Measurements from ENCODE around the gene KMO.

KMO gene

DNA sequence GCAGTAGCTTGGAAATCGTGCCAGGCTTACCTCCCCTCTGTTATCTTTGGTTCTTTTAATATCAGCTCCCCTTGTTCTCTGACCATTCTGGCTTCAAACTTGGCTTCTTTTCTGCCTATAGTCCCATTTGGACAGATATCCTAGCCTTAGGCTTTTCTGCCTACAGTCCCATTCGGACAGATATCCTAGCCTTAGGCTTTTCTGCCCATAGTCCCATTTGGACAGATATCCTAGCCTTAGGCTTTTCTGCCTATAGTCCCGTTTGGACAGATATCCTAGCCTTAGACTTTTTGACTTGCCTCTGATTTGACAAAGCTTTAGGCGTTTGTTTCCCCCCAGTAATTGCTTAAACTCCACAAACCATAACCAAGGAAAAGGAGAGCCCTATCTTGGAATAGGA is 82.4 kb downstream of the KMO start:
- TF ChIP-seq, protein P1, sequence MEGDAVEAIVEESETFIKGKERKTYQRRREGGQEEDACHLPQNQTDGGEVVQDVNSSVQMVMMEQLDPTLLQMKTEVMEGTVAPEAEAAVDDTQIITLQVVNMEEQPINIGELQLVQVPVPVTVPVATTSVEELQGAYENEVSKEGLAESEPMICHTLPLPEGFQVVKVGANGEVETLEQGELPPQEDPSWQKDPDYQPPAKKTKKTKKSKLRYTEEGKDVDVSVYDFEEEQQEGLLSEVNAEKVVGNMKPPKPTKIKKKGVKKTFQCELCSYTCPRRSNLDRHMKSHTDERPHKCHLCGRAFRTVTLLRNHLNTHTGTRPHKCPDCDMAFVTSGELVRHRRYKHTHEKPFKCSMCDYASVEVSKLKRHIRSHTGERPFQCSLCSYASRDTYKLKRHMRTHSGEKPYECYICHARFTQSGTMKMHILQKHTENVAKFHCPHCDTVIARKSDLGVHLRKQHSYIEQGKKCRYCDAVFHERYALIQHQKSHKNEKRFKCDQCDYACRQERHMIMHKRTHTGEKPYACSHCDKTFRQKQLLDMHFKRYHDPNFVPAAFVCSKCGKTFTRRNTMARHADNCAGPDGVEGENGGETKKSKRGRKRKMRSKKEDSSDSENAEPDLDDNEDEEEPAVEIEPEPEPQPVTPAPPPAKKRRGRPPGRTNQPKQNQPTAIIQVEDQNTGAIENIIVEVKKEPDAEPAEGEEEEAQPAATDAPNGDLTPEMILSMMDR (IDR thresholded peaks at IDR 0.05; ENCODE audit: insufficient read depth, low read length, poor library complexity, severe bottlenecking) = no peak
- no peak for TF ChIP-seq EZH2phosphoT487 (conservative IDR thresholded peaks at IDR 0.05; ENCODE audit: low read length)
- H3K4me2 ChIP-seq (ENCODE audit: low read depth, low read length, poor library complexity, severe bottlenecking) = no peak overlapping the region
- H4K20me1 ChIP-seq (ENCODE audit: low read depth, low read length) = no peaks in the 10 kb centered on the region
- H3K27ac ChIP-seq (ENCODE audit: low read depth, low read length) = no peak overlapping the region
- H3K9me2 ChIP-seq (replicated peaks; ENCODE audit: insufficient read depth, low read length) = no peaks in the 10 kb centered on the region
- H3K9ac ChIP-seq (ENCODE audit: low read length) = no peak overlapping the region
- no peaks in the 10 kb centered on the region for H3K36me3 ChIP-seq (ENCODE audit: low read length)
- no peak overlapping the region for H2AFZ ChIP-seq (ENCODE audit: low read depth, low read length, severe bottlenecking)
- no peak overlapping the region for H3K4me3 ChIP-seq (ENCODE audit: insufficient read depth, low read length, poor library complexity, severe bottlenecking)
- H3F3A ChIP-seq (ENCODE audit: insufficient read depth) = no peaks in the 10 kb centered on the region
- no peaks in the 10 kb centered on the region for H3K9me3 ChIP-seq (ENCODE audit: insufficient read depth, low read length)
- no peaks in the 10 kb centered on the region for H3K27me3 ChIP-seq (ENCODE audit: low read length)
- no peaks in the 10 kb centered on the region for H3K79me2 ChIP-seq (ENCODE audit: insufficient read depth, low read length)

DNA sequence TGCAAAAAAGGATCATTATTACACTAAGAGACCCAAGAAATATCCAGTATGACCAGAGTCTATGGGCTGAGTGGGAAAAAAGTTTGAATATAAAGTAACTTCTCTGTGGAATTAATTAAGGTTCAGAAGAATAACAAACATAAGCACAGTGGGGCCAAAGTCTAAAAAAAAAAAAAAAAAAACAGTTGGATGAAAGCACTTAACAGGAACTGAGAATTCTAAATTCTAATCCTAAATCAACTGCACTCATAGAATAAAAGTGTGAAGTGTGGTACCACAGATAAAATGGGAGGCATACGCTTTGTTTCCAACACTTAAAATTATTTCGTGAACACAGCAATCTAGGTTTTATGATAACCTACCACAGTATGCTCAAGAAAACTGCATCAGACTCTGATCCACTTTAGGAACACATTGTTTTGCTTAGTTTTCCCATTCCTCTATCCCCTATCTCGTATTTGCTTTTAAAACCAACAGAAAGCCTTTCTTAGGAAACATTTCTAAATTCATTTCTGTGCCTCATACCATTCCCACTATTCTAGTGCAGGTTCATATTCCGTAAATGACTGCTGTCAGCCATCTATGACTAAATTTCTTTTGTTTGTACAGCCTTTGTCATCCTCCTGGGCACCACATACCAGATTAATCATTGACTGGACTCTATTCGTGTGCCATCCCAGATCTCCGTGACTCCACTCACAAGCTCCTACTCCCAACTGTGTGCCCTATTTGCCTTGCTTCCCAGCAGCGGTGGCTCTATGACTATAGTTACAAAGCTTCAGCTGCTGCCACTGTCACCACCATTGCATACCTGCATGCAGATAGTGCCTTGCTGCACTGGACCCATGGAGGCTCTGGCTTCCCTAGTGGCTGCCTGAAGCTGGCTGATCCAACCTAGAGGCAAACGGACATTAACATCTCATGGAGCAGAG is 83.1 kb downstream of the KMO start:
- H4K20me1 ChIP-seq (ENCODE audit: low read depth, low read length) = no peaks in the 10 kb centered on the region
- no peak overlapping the region for H2AFZ ChIP-seq (ENCODE audit: low read depth, low read length, severe bottlenecking)
- no peaks in the 10 kb centered on the region for H3K27me3 ChIP-seq (ENCODE audit: low read length)
- H3K4me3 ChIP-seq (ENCODE audit: insufficient read depth, low read length, poor library complexity, severe bottlenecking) = no peak overlapping the region
- no peak for TF ChIP-seq EZH2phosphoT487 (conservative IDR thresholded peaks at IDR 0.05; ENCODE audit: low read length)
- TF ChIP-seq, protein P1 (IDR thresholded peaks at IDR 0.05; ENCODE audit: insufficient read depth, low read length, poor library complexity, severe bottlenecking) = no peak
- no peaks in the 10 kb centered on the region for H3K9me3 ChIP-seq (ENCODE audit: insufficient read depth, low read length)
- no peak overlapping the region for H3K27ac ChIP-seq (ENCODE audit: low read depth, low read length)
- H3K9ac ChIP-seq (ENCODE audit: low read length) = no peak overlapping the region
- no peaks in the 10 kb centered on the region for H3K9me2 ChIP-seq (replicated peaks; ENCODE audit: insufficient read depth, low read length)
- no peaks in the 10 kb centered on the region for H3F3A ChIP-seq (ENCODE audit: insufficient read depth)
- no peaks in the 10 kb centered on the region for H3K36me3 ChIP-seq (ENCODE audit: low read length)
- H3K79me2 ChIP-seq (ENCODE audit: insufficient read depth, low read length) = no peaks in the 10 kb centered on the region
- H3K4me2 ChIP-seq (ENCODE audit: low read depth, low read length, poor library complexity, severe bottlenecking) = no peak overlapping the region

DNA sequence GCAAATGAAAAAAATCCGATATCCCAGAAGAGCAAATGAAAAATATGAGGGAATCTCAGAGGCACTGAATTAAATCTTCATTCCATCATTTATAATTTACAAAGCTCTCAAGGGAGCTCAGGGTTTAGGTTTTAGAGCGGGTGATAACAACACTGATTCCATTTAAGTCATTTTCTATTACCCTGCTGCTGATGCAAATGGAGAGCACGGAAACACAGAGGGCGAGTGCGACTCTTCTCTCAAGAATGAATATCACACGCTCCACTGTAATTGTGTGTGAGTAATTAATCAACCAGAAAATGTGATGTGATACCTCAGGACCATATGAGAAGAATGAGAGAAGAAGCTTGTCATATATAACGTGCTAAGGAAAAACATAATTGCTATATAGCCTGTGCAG is 85.2 kb downstream of the KMO start:
- H3K9ac ChIP-seq (ENCODE audit: low read length) = no peak overlapping the region
- no peaks in the 10 kb centered on the region for H3K27me3 ChIP-seq (ENCODE audit: low read length)
- H3K4me2 ChIP-seq (ENCODE audit: low read depth, low read length, poor library complexity, severe bottlenecking) = no peak overlapping the region
- no peaks in the 10 kb centered on the region for H3K79me2 ChIP-seq (ENCODE audit: insufficient read depth, low read length)
- H3F3A ChIP-seq (ENCODE audit: insufficient read depth) = no peaks in the 10 kb centered on the region
- no peak overlapping the region for H3K4me3 ChIP-seq (ENCODE audit: insufficient read depth, low read length, poor library complexity, severe bottlenecking)
- H3K9me3 ChIP-seq (ENCODE audit: insufficient read depth, low read length) = no peaks in the 10 kb centered on the region
- no peak for TF ChIP-seq EZH2phosphoT487 (conservative IDR thresholded peaks at IDR 0.05; ENCODE audit: low read length)
- TF ChIP-seq, protein P1 (IDR thresholded peaks at IDR 0.05; ENCODE audit: insufficient read depth, low read length, poor library complexity, severe bottlenecking) = no peak
- no peaks in the 10 kb centered on the region for H4K20me1 ChIP-seq (ENCODE audit: low read depth, low read length)
- no peak overlapping the region for H2AFZ ChIP-seq (ENCODE audit: low read depth, low read length, severe bottlenecking)
- H3K36me3 ChIP-seq (ENCODE audit: low read length) = no peaks in the 10 kb centered on the region
- no peak overlapping the region for H3K27ac ChIP-seq (ENCODE audit: low read depth, low read length)
- no peaks in the 10 kb centered on the region for H3K9me2 ChIP-seq (replicated peaks; ENCODE audit: insufficient read depth, low read length)

All from SU-DHL-6 (cell line).